HL-60 (cell line): ENCODE results near the gene CLPTM1L.

Experiments used
- GABPA ChIP-seq: IDR thresholded peaks from 2 replicates; pipeline ENCODE4 v1.6.1; 2012; ENCODE audit warnings: low read depth
- POLR2AphosphoS5 ChIP-seq: IDR thresholded peaks from 2 replicates; pipeline ENCODE4 v1.6.1; 2012; ENCODE audit warnings: low read depth
- TF ChIP-seq, protein P1 (sequence below): IDR thresholded peaks from one replicate; pipeline ENCODE4 v1.5.1; 2011; ENCODE audit warnings: low read length, control low read depth, inconsistent platforms; ENCODE audit not compliant: insufficient read depth
- TF ChIP-seq, protein P2 (sequence below): IDR thresholded peaks from 2 replicates; pipeline ENCODE4 v1.6.1; 2012; ENCODE audit warnings: low read depth; ENCODE audit not compliant: insufficient replicate concordance

DNA sequence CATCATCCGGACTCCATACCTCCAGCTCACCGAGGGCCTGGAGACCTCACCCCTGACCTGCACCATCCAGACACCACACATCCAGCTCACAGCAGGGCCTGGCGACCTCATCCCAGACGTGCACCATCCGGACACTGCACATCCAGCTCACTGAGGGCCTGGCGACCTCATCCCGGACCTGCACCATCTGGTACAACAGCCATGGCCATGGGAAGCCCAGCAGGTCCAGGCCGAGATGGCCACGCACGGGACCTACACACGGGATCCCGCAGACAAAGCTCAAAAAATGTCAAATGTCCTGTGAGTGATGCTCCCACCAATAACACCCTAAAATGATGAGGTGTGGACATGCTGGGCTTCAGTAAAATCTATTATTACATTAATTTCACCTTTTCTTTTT, 59.8 kb downstream of the CLPTM1L start:
- TF ChIP-seq, protein P1, sequence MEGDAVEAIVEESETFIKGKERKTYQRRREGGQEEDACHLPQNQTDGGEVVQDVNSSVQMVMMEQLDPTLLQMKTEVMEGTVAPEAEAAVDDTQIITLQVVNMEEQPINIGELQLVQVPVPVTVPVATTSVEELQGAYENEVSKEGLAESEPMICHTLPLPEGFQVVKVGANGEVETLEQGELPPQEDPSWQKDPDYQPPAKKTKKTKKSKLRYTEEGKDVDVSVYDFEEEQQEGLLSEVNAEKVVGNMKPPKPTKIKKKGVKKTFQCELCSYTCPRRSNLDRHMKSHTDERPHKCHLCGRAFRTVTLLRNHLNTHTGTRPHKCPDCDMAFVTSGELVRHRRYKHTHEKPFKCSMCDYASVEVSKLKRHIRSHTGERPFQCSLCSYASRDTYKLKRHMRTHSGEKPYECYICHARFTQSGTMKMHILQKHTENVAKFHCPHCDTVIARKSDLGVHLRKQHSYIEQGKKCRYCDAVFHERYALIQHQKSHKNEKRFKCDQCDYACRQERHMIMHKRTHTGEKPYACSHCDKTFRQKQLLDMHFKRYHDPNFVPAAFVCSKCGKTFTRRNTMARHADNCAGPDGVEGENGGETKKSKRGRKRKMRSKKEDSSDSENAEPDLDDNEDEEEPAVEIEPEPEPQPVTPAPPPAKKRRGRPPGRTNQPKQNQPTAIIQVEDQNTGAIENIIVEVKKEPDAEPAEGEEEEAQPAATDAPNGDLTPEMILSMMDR, result no peak
- TF ChIP-seq POLR2AphosphoS5 (no peak), GABPA (no peak)
- TF ChIP-seq, protein P2, sequence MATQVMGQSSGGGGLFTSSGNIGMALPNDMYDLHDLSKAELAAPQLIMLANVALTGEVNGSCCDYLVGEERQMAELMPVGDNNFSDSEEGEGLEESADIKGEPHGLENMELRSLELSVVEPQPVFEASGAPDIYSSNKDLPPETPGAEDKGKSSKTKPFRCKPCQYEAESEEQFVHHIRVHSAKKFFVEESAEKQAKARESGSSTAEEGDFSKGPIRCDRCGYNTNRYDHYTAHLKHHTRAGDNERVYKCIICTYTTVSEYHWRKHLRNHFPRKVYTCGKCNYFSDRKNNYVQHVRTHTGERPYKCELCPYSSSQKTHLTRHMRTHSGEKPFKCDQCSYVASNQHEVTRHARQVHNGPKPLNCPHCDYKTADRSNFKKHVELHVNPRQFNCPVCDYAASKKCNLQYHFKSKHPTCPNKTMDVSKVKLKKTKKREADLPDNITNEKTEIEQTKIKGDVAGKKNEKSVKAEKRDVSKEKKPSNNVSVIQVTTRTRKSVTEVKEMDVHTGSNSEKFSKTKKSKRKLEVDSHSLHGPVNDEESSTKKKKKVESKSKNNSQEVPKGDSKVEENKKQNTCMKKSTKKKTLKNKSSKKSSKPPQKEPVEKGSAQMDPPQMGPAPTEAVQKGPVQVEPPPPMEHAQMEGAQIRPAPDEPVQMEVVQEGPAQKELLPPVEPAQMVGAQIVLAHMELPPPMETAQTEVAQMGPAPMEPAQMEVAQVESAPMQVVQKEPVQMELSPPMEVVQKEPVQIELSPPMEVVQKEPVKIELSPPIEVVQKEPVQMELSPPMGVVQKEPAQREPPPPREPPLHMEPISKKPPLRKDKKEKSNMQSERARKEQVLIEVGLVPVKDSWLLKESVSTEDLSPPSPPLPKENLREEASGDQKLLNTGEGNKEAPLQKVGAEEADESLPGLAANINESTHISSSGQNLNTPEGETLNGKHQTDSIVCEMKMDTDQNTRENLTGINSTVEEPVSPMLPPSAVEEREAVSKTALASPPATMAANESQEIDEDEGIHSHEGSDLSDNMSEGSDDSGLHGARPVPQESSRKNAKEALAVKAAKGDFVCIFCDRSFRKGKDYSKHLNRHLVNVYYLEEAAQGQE, result no peak
